Stimulated activated CD4-positive, alpha-beta T cell treated with anti-CD3 and anti-CD28 coated beads, Interleukin-2, amount 100 ng/mL, for 48 hours (primary cell): ENCODE measurements around the gene SPHK2.
A peak's percentile ranks its signal among the peaks of the same experiment; 100 is the strongest.
"Not testable (repeated sequence)": the region's sequence is repeated elsewhere in the genome, so short reads cannot be mapped to it uniquely, and the experiment has no call there.

Experiments used
- DNase-seq, 2 donors: peaks; one replicate each; pipeline ENCODE4 v3.0.0-alpha.2; 2020

SPHK2 gene

GRCh38 chr19:48624791-48625723 is 5.8 kb downstream of the SPHK2 start:
- no peak for DNase-seq

- no peak for DNase-seq
Measured at GRCh38 chr19:48625891-48626327, 6.6 kb downstream of the SPHK2 start.

- no peak for DNase-seq
Measured at GRCh38 chr19:48627201-48627864, 8.0 kb downstream of the SPHK2 start.

- no peak for DNase-seq
Measured at GRCh38 chr19:48627865-48628314, 8.6 kb downstream of the SPHK2 start.

GRCh38 chr19:48628486-48629296 is 9.4 kb downstream of the SPHK2 start:
- DNase-seq = no peak

- no peak for DNase-seq
Measured at GRCh38 chr19:48629297-48629598, 9.9 kb downstream of the SPHK2 start.

- DNase-seq = no peak
Measured at GRCh38 chr19:48629599-48630295, 10.4 kb downstream of the SPHK2 start.

- no peak for DNase-seq
Measured at GRCh38 chr19:48630296-48631063, 11.2 kb downstream of the SPHK2 start.

GRCh38 chr19:48631225-48631624 is 11.9 kb downstream of the SPHK2 start:
- DNase-seq = no peak

GRCh38 chr19:48632286-48632685 is 13.0 kb downstream of the SPHK2 start:
- DNase-seq = not testable (repeated sequence)

GRCh38 chr19:48632692-48633147 is 13.4 kb downstream of the SPHK2 start:
- no peak for DNase-seq

GRCh38 chr19:48633148-48634035 is 14.1 kb downstream of the SPHK2 start:
- no peak for DNase-seq

- DNase-seq = no peak
Measured at GRCh38 chr19:48634036-48634342, 14.7 kb downstream of the SPHK2 start.

GRCh38 chr19:48634424-48635262 is 15.3 kb downstream of the SPHK2 start:
- peak; percentile 91 to 92 for DNase-seq

- DNase-seq = peak; percentile 61 to 76
Measured at GRCh38 chr19:48635263-48635965, 16.1 kb downstream of the SPHK2 start.

GRCh38 chr19:48635966-48636858 is 16.9 kb downstream of the SPHK2 start:
- DNase-seq = no peak

GRCh38 chr19:48636859-48637448 is 17.6 kb downstream of the SPHK2 start, which contains the start of gene DBP:
Gene DBP, minus strand, starts transcription at chr19:48637379. Its CDS starts 385 bp downstream, at chr19:48636994.
- DNase-seq = no peak
